ENCODE measurements around the gene CASKIN2.

Gene CASKIN2

GRCh38 chr17:75515496-75516254, at the start of gene CASKIN2:
TSS of gene CASKIN2 (minus strand) at chr17:75515537. CDS start at chr17:75513804, 1,733 bp downstream.
- peak; percentile 100 for TF ChIP-seq CTCF (IDR thresholded peaks at IDR 0.05; ENCODE audit: control insufficient read depth, extremely low read depth, insufficient read depth)
- peak within 1 kb of the TSS; percentile 88 for H3K4me3 ChIP-seq (ENCODE audit: low read depth, low read length)
- DNase-seq (ENCODE audit: low read depth), result peak; percentile 62

- DNase-seq (ENCODE audit: low read depth), result peak; percentile 82
- H3K4me3 ChIP-seq (ENCODE audit: low read depth, low read length), result no peak overlapping the region
- no peak for TF ChIP-seq CTCF (IDR thresholded peaks at IDR 0.05; ENCODE audit: control insufficient read depth, extremely low read depth, insufficient read depth)
Observed at GRCh38 chr17:75565066-75565465, 49.7 kb upstream of the CASKIN2 start.

GRCh38 chr17:75564195-75564594, 48.9 kb upstream of the CASKIN2 start:
- DNase-seq (ENCODE audit: low read depth), result no peak
- no peak overlapping the region for H3K4me3 ChIP-seq (ENCODE audit: low read depth, low read length)
- TF ChIP-seq CTCF (IDR thresholded peaks at IDR 0.05; ENCODE audit: control insufficient read depth, extremely low read depth, insufficient read depth), result no peak

GRCh38 chr17:75563063-75563758, 47.9 kb upstream of the CASKIN2 start:
- no peak overlapping the region for H3K4me3 ChIP-seq (ENCODE audit: low read depth, low read length)
- TF ChIP-seq CTCF (IDR thresholded peaks at IDR 0.05; ENCODE audit: control insufficient read depth, extremely low read depth, insufficient read depth), result no peak
- no peak for DNase-seq (ENCODE audit: low read depth)

GRCh38 chr17:75561927-75562603, 46.7 kb upstream of the CASKIN2 start:
- no peak for DNase-seq (ENCODE audit: low read depth)
- H3K4me3 ChIP-seq (ENCODE audit: low read depth, low read length), result no peak overlapping the region
- no peak for TF ChIP-seq CTCF (IDR thresholded peaks at IDR 0.05; ENCODE audit: control insufficient read depth, extremely low read depth, insufficient read depth)

GRCh38 chr17:75559958-75560533, 44.7 kb upstream of the CASKIN2 start:
- no peak for TF ChIP-seq CTCF (IDR thresholded peaks at IDR 0.05; ENCODE audit: control insufficient read depth, extremely low read depth, insufficient read depth)
- no peak for DNase-seq (ENCODE audit: low read depth)

More at GRCh38 chr17:75559958-75560533, 44.7 kb upstream of the CASKIN2 start:
- H3K4me3 ChIP-seq (ENCODE audit: low read depth, low read length), result no peak overlapping the region

Measured in LNCaP clone FGC (cell line).